ENCODE measurements around the gene INPP5D.

Gene INPP5D

GRCh38 chr2:233091595-233092375, 31.6 kb downstream of the INPP5D start:
- H3K18ac ChIP-seq (ENCODE audit: low read length), result no peak overlapping the region
- no CpG with 5 or more reads among the region's 18 CpGs for WGBS (ENCODE audit: extremely low coverage, insufficient coverage, low lambda C conversion rate)
- H3K36me3 ChIP-seq (ENCODE audit: control insufficient read depth, insufficient read depth, low read length), result no peaks in the 10 kb centered on the region
- H2BK120ac ChIP-seq (ENCODE audit: low read depth, low read length), result no peak overlapping the region
- no peak overlapping the region for H4K5ac ChIP-seq (ENCODE audit: low read length)
- H3K79me1 ChIP-seq (ENCODE audit: low read length), result no peaks in the 10 kb centered on the region
- no peak overlapping the region for H3K9ac ChIP-seq (ENCODE audit: low read length)
- H2AK5ac ChIP-seq (ENCODE audit: low read length), result no peak overlapping the region
- no peak overlapping the region for H3K23ac ChIP-seq (ENCODE audit: low read length)
- no peaks in the 10 kb centered on the region for H3K79me2 ChIP-seq (ENCODE audit: control insufficient read depth, insufficient read depth, low read length)
- H3K27me3 ChIP-seq (ENCODE audit: insufficient read depth, low read length, poor library complexity), result no peaks in the 10 kb centered on the region
- H4K8ac ChIP-seq (ENCODE audit: low read depth, low read length), result no peak overlapping the region
- H3K27ac ChIP-seq (ENCODE audit: low read depth, low read length), result no peak overlapping the region
- H2BK5ac ChIP-seq (ENCODE audit: low read length), result no peak overlapping the region
- no peak overlapping the region for H3K4me2 ChIP-seq (ENCODE audit: low read length)
- H3K4ac ChIP-seq (ENCODE audit: low read depth, low read length), result no peak overlapping the region
- no peak for DNase-seq
- H2BK15ac ChIP-seq (replicated peaks; ENCODE audit: low read depth), result no peak overlapping the region
- H3K4me1 ChIP-seq (ENCODE audit: control insufficient read depth, low read depth, low read length), result no peaks in the 10 kb centered on the region
- H3K56ac ChIP-seq (ENCODE audit: low read length), result no peak overlapping the region
- no peak overlapping the region for H3K4me3 ChIP-seq (ENCODE audit: low read length)

DNA sequence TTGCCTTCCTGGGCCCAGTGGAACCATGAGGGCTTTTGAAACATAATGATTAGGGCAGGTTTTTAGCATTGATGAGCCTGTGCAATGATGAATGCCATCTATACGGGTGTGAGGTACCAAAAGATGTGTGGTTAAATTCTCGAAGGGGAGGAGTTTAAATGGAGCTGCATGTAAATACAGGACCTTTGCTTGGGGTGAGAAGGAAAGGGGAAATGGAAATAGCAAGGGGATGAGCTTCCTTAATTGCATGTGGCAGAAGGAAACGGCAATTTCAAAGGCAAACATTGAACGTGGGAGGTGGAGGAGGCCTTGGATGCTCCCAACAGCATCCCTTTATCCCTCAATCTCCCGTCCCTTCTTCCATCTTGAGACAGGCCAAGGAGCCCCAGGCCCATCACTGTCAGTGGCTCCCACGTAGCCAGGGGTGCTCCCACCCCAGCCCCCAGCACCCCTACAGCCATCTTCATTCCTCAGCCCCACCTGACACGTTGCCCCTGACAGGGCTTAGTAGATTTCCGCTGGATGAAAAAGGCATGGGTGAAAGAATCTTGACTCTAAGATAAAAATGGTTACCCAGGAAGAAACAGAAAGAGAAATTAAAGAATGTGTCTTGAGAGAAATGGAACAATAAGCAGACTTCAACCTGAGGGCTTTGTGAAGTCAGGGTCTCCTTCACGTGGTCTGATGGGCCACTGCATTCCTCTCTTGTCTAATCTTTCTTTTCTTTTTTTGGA, 32.5 kb downstream of the INPP5D start:
- Histone ChIP-seq H3K9ac (ENCODE audit: low read length) (no peak overlapping the region), H3K56ac (ENCODE audit: low read length) (no peak overlapping the region), H2AK5ac (ENCODE audit: low read length) (no peak overlapping the region), H3K27me3 (ENCODE audit: insufficient read depth, low read length, poor library complexity) (no peaks in the 10 kb centered on the region), H2BK15ac (replicated peaks; ENCODE audit: low read depth) (no peak overlapping the region), H3K4me1 (ENCODE audit: control insufficient read depth, low read depth, low read length) (no peaks in the 10 kb centered on the region), H4K8ac (ENCODE audit: low read depth, low read length) (no peak overlapping the region), H3K27ac (ENCODE audit: low read depth, low read length) (no peak overlapping the region), H2BK120ac (ENCODE audit: low read depth, low read length) (no peak overlapping the region), H3K79me2 (ENCODE audit: control insufficient read depth, insufficient read depth, low read length) (no peaks in the 10 kb centered on the region), H3K4me3 (ENCODE audit: low read length) (no peak overlapping the region), H2BK5ac (ENCODE audit: low read length) (no peak overlapping the region), H3K18ac (ENCODE audit: low read length) (no peak overlapping the region), H3K36me3 (ENCODE audit: control insufficient read depth, insufficient read depth, low read length) (no peaks in the 10 kb centered on the region), H3K23ac (ENCODE audit: low read length) (no peak overlapping the region), H4K5ac (ENCODE audit: low read length) (no peak overlapping the region), H3K4me2 (ENCODE audit: low read length) (no peak overlapping the region), H3K4ac (ENCODE audit: low read depth, low read length) (no peak overlapping the region), H3K79me1 (ENCODE audit: low read length) (no peaks in the 10 kb centered on the region)
- no CpG with 5 or more reads among the region's 9 CpGs for WGBS (ENCODE audit: extremely low coverage, insufficient coverage, low lambda C conversion rate)
- DNase-seq, result no peak

GRCh38 chr2:233093166-233093448, 33.0 kb downstream of the INPP5D start:
- Histone ChIP-seq H2BK5ac (ENCODE audit: low read length) (no peak overlapping the region), H4K5ac (ENCODE audit: low read length) (no peak overlapping the region), H3K4me3 (ENCODE audit: low read length) (no peak overlapping the region), H3K27me3 (ENCODE audit: insufficient read depth, low read length, poor library complexity) (no peaks in the 10 kb centered on the region), H3K27ac (ENCODE audit: low read depth, low read length) (no peak overlapping the region), H3K36me3 (ENCODE audit: control insufficient read depth, insufficient read depth, low read length) (no peaks in the 10 kb centered on the region), H3K4me1 (ENCODE audit: control insufficient read depth, low read depth, low read length) (no peaks in the 10 kb centered on the region), H3K79me2 (ENCODE audit: control insufficient read depth, insufficient read depth, low read length) (no peaks in the 10 kb centered on the region), H3K18ac (ENCODE audit: low read length) (no peak overlapping the region), H3K56ac (ENCODE audit: low read length) (no peak overlapping the region), H2BK120ac (ENCODE audit: low read depth, low read length) (no peak overlapping the region), H2AK5ac (ENCODE audit: low read length) (no peak overlapping the region), H3K79me1 (ENCODE audit: low read length) (no peaks in the 10 kb centered on the region), H2BK15ac (replicated peaks; ENCODE audit: low read depth) (no peak overlapping the region), H4K8ac (ENCODE audit: low read depth, low read length) (no peak overlapping the region), H3K4ac (ENCODE audit: low read depth, low read length) (no peak overlapping the region), H3K4me2 (ENCODE audit: low read length) (no peak overlapping the region), H3K23ac (ENCODE audit: low read length) (no peak overlapping the region), H3K9ac (ENCODE audit: low read length) (no peak overlapping the region)
- no CpG with 5 or more reads among the region's 1 CpG for WGBS (ENCODE audit: extremely low coverage, insufficient coverage, low lambda C conversion rate)
- DNase-seq, result no peak

DNA sequence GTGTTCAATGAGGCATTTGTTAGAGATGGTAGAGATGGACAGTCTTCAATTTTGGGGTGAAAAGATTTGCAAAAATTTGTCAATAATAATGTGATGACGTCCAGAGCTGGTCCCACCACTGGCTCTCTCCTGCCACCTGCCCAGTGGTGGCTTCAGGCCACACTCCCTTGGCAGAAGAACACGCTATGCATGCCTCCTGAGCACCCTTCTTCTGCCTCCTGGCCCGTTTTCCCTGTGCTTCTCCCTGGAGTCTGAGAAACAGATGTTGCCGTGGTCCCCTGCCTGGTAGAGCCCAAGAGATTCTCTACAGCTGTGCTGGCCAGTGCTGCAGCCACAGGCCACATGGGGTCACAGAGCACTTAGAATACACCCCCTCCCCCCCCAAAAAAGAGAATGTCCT, 33.6 kb downstream of the INPP5D start:
- no peak overlapping the region for H4K5ac ChIP-seq (ENCODE audit: low read length)
- no peaks in the 10 kb centered on the region for H3K27me3 ChIP-seq (ENCODE audit: insufficient read depth, low read length, poor library complexity)
- no peak overlapping the region for H3K4me3 ChIP-seq (ENCODE audit: low read length)
- H3K79me1 ChIP-seq (ENCODE audit: low read length), result no peaks in the 10 kb centered on the region
- no peak overlapping the region for H3K4ac ChIP-seq (ENCODE audit: low read depth, low read length)
- no peak overlapping the region for H2AK5ac ChIP-seq (ENCODE audit: low read length)
- H3K79me2 ChIP-seq (ENCODE audit: control insufficient read depth, insufficient read depth, low read length), result no peaks in the 10 kb centered on the region
- no peak overlapping the region for H2BK5ac ChIP-seq (ENCODE audit: low read length)
- no peak overlapping the region for H4K8ac ChIP-seq (ENCODE audit: low read depth, low read length)
- no peaks in the 10 kb centered on the region for H3K36me3 ChIP-seq (ENCODE audit: control insufficient read depth, insufficient read depth, low read length)
- DNase-seq, result no peak
- WGBS (ENCODE audit: extremely low coverage, insufficient coverage, low lambda C conversion rate), result no CpG with 5 or more reads among the region's 4 CpGs
- no peak overlapping the region for H3K23ac ChIP-seq (ENCODE audit: low read length)
- H3K4me1 ChIP-seq (ENCODE audit: control insufficient read depth, low read depth, low read length), result no peaks in the 10 kb centered on the region
- no peak overlapping the region for H3K27ac ChIP-seq (ENCODE audit: low read depth, low read length)
- H3K4me2 ChIP-seq (ENCODE audit: low read length), result no peak overlapping the region
- H2BK120ac ChIP-seq (ENCODE audit: low read depth, low read length), result no peak overlapping the region
- H3K18ac ChIP-seq (ENCODE audit: low read length), result no peak overlapping the region
- H3K56ac ChIP-seq (ENCODE audit: low read length), result no peak overlapping the region
- H2BK15ac ChIP-seq (replicated peaks; ENCODE audit: low read depth), result no peak overlapping the region
- no peak overlapping the region for H3K9ac ChIP-seq (ENCODE audit: low read length)

- Histone ChIP-seq H3K79me1 (ENCODE audit: low read length) (no peaks in the 10 kb centered on the region), H3K23ac (ENCODE audit: low read length) (no peak overlapping the region), H3K4me2 (ENCODE audit: low read length) (no peak overlapping the region), H2BK5ac (ENCODE audit: low read length) (no peak overlapping the region), H3K9ac (ENCODE audit: low read length) (no peak overlapping the region), H3K56ac (ENCODE audit: low read length) (no peak overlapping the region), H4K8ac (ENCODE audit: low read depth, low read length) (no peak overlapping the region), H3K79me2 (ENCODE audit: control insufficient read depth, insufficient read depth, low read length) (no peaks in the 10 kb centered on the region), H4K5ac (ENCODE audit: low read length) (no peak overlapping the region), H2BK120ac (ENCODE audit: low read depth, low read length) (no peak overlapping the region), H2AK5ac (ENCODE audit: low read length) (no peak overlapping the region), H3K27ac (ENCODE audit: low read depth, low read length) (no peak overlapping the region), H3K18ac (ENCODE audit: low read length) (no peak overlapping the region), H3K36me3 (ENCODE audit: control insufficient read depth, insufficient read depth, low read length) (no peaks in the 10 kb centered on the region), H3K4me3 (ENCODE audit: low read length) (no peak overlapping the region), H2BK15ac (replicated peaks; ENCODE audit: low read depth) (no peak overlapping the region), H3K4me1 (ENCODE audit: control insufficient read depth, low read depth, low read length) (no peaks in the 10 kb centered on the region), H3K27me3 (ENCODE audit: insufficient read depth, low read length, poor library complexity) (no peaks in the 10 kb centered on the region), H3K4ac (ENCODE audit: low read depth, low read length) (no peak overlapping the region)
- DNase-seq, result no peak
- no CpG with 5 or more reads among the region's 6 CpGs for WGBS (ENCODE audit: extremely low coverage, insufficient coverage, low lambda C conversion rate)
Observed at GRCh38 chr2:233094614-233095013, 34.5 kb downstream of the INPP5D start.

Data from mesendoderm (in vitro differentiated cells).